Left ventricle myocardium inferior (tissue), 1 donor: ENCODE measurements around the gene ANKMY1. TPM values are rescaled to one million over a fixed set of nuclear protein-coding genes. Genes with fewer than 3 reads are reported as not detected.

ENCODE experiments used
- DNase-seq: peaks from one replicate; pipeline ENCODE4 v3.0.0-alpha.2; 2020
- H3K27ac ChIP-seq: fragments of 200-600 bp; replicated peaks from 2 replicates; pipeline ENCODE4 v1.8.0; 2021
- H3K27me3 ChIP-seq: fragments of 200-600 bp; 2 replicates; pipeline ENCODE4 v1.8.0; 2021; ENCODE audit warnings: low read depth
- H3K36me3 ChIP-seq: fragments of 200-600 bp; 2 replicates; pipeline ENCODE4 v1.8.0; 2021
- H3K4me1 ChIP-seq: fragments of 200-600 bp; 2 replicates; pipeline ENCODE4 v1.8.0; 2021
- H3K4me3 ChIP-seq: fragments of 200-600 bp; 2 replicates; pipeline ENCODE4 v1.8.0; 2021; ENCODE audit warnings: mild to moderate bottlenecking, moderate library complexity
- H3K9me3 ChIP-seq: fragments of 200-600 bp; replicated peaks from 2 replicates; pipeline ENCODE4 v1.8.0; 2021
- intact Hi-C: fragments of 100-400 bp; cut with micrococcal nuclease; formaldehyde crosslinking; loops from one replicate; pipeline ENCODE4 v1.11.0; 2022
- total RNA-seq: library from RNA; stranded (reverse); fragmentation: NEBNext Ultra II Directional; extraction: Animal tissue kit (Norgen Biotek cat#: 25700); gene quantifications from one replicate; pipeline ENCODE4 v1.2.1, GENCODE V29; 2021
- TF ChIP-seq, protein P1 (sequence below): fragments of 200-600 bp; IDR thresholded peaks from 2 replicates; pipeline ENCODE4 v1.8.0; 2021; ENCODE audit warnings: antibody characterized with exemption, mild to moderate bottlenecking, borderline replicate concordance
- donor health status: DM: no; HTN: yes; CAD: no; lungs with severe emphysema.

The ANKMY1 gene
- total RNA-seq, 1 donor from 2014 or later, result 4.0 TPM

- no peaks in the 10 kb centered on the region for H3K36me3 ChIP-seq
- no peak overlapping the region for H3K27ac ChIP-seq
- DNase-seq, result no peak
- TF ChIP-seq, protein P1, sequence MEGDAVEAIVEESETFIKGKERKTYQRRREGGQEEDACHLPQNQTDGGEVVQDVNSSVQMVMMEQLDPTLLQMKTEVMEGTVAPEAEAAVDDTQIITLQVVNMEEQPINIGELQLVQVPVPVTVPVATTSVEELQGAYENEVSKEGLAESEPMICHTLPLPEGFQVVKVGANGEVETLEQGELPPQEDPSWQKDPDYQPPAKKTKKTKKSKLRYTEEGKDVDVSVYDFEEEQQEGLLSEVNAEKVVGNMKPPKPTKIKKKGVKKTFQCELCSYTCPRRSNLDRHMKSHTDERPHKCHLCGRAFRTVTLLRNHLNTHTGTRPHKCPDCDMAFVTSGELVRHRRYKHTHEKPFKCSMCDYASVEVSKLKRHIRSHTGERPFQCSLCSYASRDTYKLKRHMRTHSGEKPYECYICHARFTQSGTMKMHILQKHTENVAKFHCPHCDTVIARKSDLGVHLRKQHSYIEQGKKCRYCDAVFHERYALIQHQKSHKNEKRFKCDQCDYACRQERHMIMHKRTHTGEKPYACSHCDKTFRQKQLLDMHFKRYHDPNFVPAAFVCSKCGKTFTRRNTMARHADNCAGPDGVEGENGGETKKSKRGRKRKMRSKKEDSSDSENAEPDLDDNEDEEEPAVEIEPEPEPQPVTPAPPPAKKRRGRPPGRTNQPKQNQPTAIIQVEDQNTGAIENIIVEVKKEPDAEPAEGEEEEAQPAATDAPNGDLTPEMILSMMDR, result no peak
- peaks cover 19% of the 10 kb centered on the region for H3K27me3 ChIP-seq
- H3K4me3 ChIP-seq, result no peak overlapping the region
- no peaks in the 10 kb centered on the region for H3K9me3 ChIP-seq
- intact Hi-C loops, result no loop called here
- peaks cover 69% of the 10 kb centered on the region for H3K4me1 ChIP-seq
Observed at GRCh38 chr2:240441993-240442411, 115.8 kb downstream of the ANKMY1 start.

GRCh38 chr2:240441326-240441992 is 116.3 kb downstream of the ANKMY1 start:
- Histone ChIP-seq H3K4me3 (no peak overlapping the region), H3K9me3 (no peaks in the 10 kb centered on the region), H3K27ac (no peak overlapping the region), H3K36me3 (no peaks in the 10 kb centered on the region), H3K4me1 (peaks cover 69% of the 10 kb centered on the region), H3K27me3 (peaks cover 25% of the 10 kb centered on the region)
- DNase-seq, result no peak
- TF ChIP-seq, protein P1, result no peak
- intact Hi-C loops, result no loop called here

DNA sequence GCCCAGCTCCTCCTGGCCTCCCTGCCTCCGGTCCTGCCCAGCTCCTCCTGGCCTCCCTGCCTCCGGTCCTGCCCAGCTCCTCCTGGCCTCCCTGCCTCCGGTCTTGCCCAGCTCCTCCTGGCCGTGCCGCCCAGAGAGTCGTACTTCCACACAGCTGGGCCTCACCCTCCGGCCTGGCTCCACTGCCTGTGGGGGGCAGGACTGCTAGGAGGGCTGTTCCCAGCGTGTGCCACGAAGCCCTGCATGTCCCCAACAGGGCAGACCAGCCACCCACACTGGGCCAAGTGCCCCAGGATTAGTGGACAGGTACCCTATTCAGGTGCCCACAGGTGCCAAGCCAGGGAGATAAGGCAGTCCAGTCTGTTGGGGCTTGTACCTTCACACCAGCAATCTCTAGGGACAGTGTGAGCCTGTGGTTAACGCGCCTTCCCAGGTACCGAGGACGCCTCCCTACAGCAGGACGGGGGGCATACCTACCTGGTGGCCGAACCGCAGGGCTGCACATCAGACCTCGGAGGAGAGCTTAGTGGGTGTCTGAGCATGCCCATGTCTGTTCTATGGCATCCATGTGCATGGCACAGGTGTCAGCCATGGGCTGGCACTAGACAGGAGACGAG is 117.0 kb downstream of the ANKMY1 start:
- no peaks in the 10 kb centered on the region for H3K9me3 ChIP-seq
- DNase-seq, result peak; percentile 6
- TF ChIP-seq, protein P1, result no peak
- H3K36me3 ChIP-seq, result no peaks in the 10 kb centered on the region
- intact Hi-C loops, result no loop called here
- no peak overlapping the region for H3K27ac ChIP-seq
- peaks cover 31% of the 10 kb centered on the region for H3K27me3 ChIP-seq
- H3K4me3 ChIP-seq, result no peak overlapping the region
- H3K4me1 ChIP-seq, result peaks cover 75% of the 10 kb centered on the region

DNA sequence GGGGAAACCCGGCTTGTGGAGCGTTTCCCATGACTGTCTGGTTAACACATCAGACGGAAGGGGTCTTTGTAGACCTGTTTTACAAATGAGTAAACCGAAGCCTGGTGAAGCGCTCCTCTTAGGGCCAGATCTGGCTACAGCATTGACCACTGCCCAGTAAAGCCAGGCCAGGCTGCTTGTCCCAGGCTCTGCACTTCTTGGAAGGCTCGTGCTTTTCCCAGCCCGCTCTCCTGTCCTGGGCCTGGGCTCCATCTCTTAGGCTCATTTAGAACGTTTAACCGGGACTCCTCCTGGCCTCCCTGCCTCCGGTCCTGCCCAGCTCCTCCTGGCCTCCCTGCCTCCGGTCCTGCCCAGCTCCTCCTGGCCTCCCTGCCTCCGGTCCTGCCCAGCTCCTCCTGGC is 117.5 kb downstream of the ANKMY1 start:
- H3K4me1 ChIP-seq, result peaks cover 77% of the 10 kb centered on the region
- intact Hi-C loops, result no loop called here
- H3K27ac ChIP-seq, result no peak overlapping the region
- H3K9me3 ChIP-seq, result no peaks in the 10 kb centered on the region
- DNase-seq, result peak; percentile 2
- TF ChIP-seq, protein P1, result no peak
- H3K4me3 ChIP-seq, result no peak overlapping the region
- H3K36me3 ChIP-seq, result no peaks in the 10 kb centered on the region
- peaks cover 35% of the 10 kb centered on the region for H3K27me3 ChIP-seq

GRCh38 chr2:240439698-240440151 is 118.1 kb downstream of the ANKMY1 start:
- Histone ChIP-seq H3K27me3 (peaks cover 40% of the 10 kb centered on the region), H3K4me1 (peaks cover 81% of the 10 kb centered on the region), H3K36me3 (no peaks in the 10 kb centered on the region), H3K4me3 (no peak overlapping the region), H3K9me3 (no peaks in the 10 kb centered on the region), H3K27ac (peak overlapping the region; percentile 95)
- TF ChIP-seq, protein P1, result no peak
- intact Hi-C loops, result loop anchor here (5.0 kb wide), 1 partner anchor 197 kb away; no protein-coding TSS in a partner anchor
- DNase-seq, result peak; percentile 15
